ENCODE results near the gene EMILIN3.

- TF ChIP-seq EZH2 (IDR thresholded peaks at IDR 0.05; ENCODE audit: insufficient read depth, poor library complexity, severe bottlenecking) (peak; percentile 72), EZH2phosphoT487 (IDR thresholded peaks at IDR 0.05; ENCODE audit: insufficient read depth, low read depth) (peak; percentile 72; the same call in 1 of the 2 replicates)
These were observed 657 bp downstream of the EMILIN3 start for GRCh38 chr20:41365777-41366545.
